ENCODE measurements around the gene EXTL2. TPM values are rescaled to one million over a fixed set of nuclear protein-coding genes. Genes with fewer than 3 reads are reported as not detected.

Gene EXTL2
- total and polyA plus RNA-seq, 2 experiments from 2014 or later: 45.3 to 45.4 TPM

DNA sequence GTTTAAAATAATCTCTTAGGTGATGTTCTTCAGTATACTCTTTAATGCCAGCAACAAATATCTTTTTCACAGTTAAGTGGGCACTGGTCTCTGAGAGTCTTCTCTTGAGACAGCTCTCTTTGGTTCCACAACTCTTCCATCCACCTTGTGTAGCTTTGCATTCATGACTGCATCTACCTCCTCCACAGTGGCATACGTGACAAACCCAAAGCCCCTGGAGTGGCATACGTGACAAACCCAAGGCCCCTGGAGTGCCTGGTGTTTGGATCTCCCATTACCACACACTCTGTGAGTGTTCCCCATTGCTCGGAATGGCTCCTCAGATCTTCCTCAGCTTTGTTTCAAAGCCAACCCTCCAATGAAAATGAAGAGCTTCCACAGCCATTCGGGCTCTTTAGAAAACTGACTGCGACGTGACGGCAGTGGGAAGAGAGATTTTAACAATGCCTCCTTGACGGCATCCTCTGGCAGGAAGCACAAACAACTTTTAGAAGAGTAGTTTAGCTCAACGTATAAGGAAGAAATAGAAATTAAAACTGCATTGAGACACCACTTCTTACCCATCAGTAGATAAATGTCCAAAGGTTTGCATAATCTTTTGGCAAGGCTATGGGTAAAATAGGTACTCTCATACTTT is 47.1 kb upstream of the EXTL2 start (continued):
- TF ChIP-seq, protein P1, sequence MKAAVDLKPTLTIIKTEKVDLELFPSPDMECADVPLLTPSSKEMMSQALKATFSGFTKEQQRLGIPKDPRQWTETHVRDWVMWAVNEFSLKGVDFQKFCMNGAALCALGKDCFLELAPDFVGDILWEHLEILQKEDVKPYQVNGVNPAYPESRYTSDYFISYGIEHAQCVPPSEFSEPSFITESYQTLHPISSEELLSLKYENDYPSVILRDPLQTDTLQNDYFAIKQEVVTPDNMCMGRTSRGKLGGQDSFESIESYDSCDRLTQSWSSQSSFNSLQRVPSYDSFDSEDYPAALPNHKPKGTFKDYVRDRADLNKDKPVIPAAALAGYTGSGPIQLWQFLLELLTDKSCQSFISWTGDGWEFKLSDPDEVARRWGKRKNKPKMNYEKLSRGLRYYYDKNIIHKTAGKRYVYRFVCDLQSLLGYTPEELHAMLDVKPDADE (IDR thresholded peaks at IDR 0.05): no peak
- no peak for TF ChIP-seq JUNB (IDR thresholded peaks at IDR 0.05; ENCODE audit: unreplicated experiment)
- TF ChIP-seq, protein P2, sequence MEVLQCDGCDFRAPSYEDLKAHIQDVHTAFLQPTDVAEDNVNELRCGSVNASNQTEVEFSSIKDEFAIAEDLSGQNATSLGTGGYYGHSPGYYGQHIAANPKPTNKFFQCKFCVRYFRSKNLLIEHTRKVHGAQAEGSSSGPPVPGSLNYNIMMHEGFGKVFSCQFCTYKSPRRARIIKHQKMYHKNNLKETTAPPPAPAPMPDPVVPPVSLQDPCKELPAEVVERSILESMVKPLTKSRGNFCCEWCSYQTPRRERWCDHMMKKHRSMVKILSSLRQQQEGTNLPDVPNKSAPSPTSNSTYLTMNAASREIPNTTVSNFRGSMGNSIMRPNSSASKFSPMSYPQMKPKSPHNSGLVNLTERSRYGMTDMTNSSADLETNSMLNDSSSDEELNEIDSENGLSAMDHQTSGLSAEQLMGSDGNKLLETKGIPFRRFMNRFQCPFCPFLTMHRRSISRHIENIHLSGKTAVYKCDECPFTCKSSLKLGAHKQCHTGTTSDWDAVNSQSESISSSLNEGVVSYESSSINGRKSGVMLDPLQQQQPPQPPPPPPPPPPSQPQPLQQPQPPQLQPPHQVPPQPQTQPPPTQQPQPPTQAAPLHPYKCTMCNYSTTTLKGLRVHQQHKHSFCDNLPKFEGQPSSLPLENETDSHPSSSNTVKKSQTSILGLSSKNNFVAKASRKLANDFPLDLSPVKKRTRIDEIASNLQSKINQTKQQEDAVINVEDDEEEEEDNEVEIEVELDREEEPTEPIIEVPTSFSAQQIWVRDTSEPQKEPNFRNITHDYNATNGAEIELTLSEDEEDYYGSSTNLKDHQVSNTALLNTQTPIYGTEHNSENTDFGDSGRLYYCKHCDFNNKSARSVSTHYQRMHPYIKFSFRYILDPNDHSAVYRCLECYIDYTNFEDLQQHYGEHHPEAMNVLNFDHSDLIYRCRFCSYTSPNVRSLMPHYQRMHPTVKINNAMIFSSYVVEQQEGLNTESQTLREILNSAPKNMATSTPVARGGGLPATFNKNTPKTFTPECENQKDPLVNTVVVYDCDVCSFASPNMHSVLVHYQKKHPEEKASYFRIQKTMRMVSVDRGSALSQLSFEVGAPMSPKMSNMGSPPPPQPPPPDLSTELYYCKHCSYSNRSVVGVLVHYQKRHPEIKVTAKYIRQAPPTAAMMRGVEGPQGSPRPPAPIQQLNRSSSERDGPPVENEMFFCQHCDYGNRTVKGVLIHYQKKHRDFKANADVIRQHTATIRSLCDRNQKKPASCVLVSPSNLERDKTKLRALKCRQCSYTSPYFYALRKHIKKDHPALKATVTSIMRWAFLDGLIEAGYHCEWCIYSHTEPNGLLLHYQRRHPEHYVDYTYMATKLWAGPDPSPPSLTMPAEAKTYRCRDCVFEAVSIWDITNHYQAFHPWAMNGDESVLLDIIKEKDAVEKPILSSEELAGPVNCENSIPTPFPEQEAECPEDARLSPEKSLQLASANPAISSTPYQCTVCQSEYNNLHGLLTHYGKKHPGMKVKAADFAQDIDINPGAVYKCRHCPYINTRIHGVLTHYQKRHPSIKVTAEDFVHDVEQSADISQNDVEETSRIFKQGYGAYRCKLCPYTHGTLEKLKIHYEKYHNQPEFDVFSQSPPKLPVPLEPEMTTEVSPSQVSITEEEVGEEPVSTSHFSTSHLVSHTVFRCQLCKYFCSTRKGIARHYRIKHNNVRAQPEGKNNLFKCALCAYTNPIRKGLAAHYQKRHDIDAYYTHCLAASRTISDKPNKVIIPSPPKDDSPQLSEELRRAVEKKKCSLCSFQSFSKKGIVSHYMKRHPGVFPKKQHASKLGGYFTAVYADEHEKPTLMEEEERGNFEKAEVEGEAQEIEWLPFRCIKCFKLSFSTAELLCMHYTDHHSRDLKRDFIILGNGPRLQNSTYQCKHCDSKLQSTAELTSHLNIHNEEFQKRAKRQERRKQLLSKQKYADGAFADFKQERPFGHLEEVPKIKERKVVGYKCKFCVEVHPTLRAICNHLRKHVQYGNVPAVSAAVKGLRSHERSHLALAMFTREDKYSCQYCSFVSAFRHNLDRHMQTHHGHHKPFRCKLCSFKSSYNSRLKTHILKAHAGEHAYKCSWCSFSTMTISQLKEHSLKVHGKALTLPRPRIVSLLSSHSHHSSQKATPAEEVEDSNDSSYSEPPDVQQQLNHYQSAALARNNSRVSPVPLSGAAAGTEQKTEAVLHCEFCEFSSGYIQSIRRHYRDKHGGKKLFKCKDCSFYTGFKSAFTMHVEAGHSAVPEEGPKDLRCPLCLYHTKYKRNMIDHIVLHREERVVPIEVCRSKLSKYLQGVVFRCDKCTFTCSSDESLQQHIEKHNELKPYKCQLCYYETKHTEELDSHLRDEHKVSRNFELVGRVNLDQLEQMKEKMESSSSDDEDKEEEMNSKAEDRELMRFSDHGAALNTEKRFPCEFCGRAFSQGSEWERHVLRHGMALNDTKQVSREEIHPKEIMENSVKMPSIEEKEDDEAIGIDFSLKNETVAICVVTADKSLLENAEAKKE (CRISPR knock-in tag; IDR thresholded peaks at IDR 0.05): no peak
- TF ChIP-seq ZNF331 (CRISPR knock-in tag; IDR thresholded peaks at IDR 0.05; ENCODE audit: low read depth): no peak

DNA sequence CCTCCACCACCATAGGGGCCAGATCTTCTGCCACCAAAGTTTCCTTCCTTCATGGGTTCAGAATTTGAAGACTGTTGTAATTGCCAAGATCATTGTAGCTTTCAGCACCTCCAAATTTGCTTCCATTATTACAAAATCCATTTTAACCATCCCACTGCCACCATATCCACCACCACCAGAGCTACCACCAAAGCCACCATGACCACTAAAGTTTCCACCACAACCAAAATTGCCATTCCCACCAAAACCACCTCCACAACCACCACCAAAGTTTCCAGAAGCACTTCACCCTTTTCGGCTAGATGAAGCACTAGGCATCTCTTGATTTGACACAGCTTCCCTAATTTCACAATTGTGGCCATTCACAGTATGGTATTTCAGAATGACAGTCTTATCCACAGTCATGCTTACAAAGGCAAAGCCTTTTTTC is 46.5 kb upstream of the EXTL2 start:
- Mint-ChIP-seq H3K4me3 (no peak overlapping the region), H3K9me3 (no peaks in the 10 kb centered on the region), H3K36me3 (ENCODE audit: low read depth) (peaks cover 56% of the 10 kb centered on the region), H3K27me3 (ENCODE audit: insufficient read depth, low read depth, poor library complexity) (no peaks in the 10 kb centered on the region), H3K4me1 (no peaks in the 10 kb centered on the region), H3K27ac (no peak overlapping the region)
- no peak overlapping the region for H2AFZ ChIP-seq
- H3K79me2 ChIP-seq (replicated peaks; ENCODE audit: insufficient read depth): peaks cover 17% of the 10 kb centered on the region
- no peak for ATAC-seq
- no peaks in the 10 kb centered on the region for H3K9me2 ChIP-seq (ENCODE audit: insufficient read depth)
- H3K4me2 ChIP-seq: no peak overlapping the region
- no peaks in the 10 kb centered on the region for H3K4me1 ChIP-seq (ENCODE audit: insufficient read depth)
- no peaks in the 10 kb centered on the region for H3K27me3 ChIP-seq (ENCODE audit: insufficient read depth)
- H3K36me3 ChIP-seq (ENCODE audit: insufficient read depth): no peaks in the 10 kb centered on the region
- no peaks in the 10 kb centered on the region for H3F3A ChIP-seq (replicated peaks; ENCODE audit: low read depth)
- no peak overlapping the region for H3K4me3 ChIP-seq
- H3K27ac ChIP-seq (ENCODE audit: low read depth): no peak overlapping the region
- H4K20me1 ChIP-seq (replicated peaks; ENCODE audit: insufficient read depth): 0 out of 2 replicates have a peak, but pooled peaks cover 3% of the 10 kb centered on the region
- DNase-seq (ENCODE audit: low spot score): no peak
- TF ChIP-seq, protein P1 (IDR thresholded peaks at IDR 0.05): no peak
- TF ChIP-seq POLR2AphosphoS5 (IDR thresholded peaks at IDR 0.05; ENCODE audit: low read depth) (no peak), ZNF331 (CRISPR knock-in tag; IDR thresholded peaks at IDR 0.05; ENCODE audit: low read depth) (no peak), ZNF114 (CRISPR knock-in tag; IDR thresholded peaks at IDR 0.05) (no peak), EZH2 (IDR thresholded peaks at IDR 0.05; ENCODE audit: low read depth, unreplicated experiment) (no peak), CREB1 (CRISPR knock-in tag; IDR thresholded peaks at IDR 0.05; ENCODE audit: low read depth) (no peak)
- TF ChIP-seq, protein P3, sequence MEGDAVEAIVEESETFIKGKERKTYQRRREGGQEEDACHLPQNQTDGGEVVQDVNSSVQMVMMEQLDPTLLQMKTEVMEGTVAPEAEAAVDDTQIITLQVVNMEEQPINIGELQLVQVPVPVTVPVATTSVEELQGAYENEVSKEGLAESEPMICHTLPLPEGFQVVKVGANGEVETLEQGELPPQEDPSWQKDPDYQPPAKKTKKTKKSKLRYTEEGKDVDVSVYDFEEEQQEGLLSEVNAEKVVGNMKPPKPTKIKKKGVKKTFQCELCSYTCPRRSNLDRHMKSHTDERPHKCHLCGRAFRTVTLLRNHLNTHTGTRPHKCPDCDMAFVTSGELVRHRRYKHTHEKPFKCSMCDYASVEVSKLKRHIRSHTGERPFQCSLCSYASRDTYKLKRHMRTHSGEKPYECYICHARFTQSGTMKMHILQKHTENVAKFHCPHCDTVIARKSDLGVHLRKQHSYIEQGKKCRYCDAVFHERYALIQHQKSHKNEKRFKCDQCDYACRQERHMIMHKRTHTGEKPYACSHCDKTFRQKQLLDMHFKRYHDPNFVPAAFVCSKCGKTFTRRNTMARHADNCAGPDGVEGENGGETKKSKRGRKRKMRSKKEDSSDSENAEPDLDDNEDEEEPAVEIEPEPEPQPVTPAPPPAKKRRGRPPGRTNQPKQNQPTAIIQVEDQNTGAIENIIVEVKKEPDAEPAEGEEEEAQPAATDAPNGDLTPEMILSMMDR (conservative IDR thresholded peaks at IDR 0.05; ENCODE audit: low read depth in 2 of 2): no peak
- TF ChIP-seq, protein P4, sequence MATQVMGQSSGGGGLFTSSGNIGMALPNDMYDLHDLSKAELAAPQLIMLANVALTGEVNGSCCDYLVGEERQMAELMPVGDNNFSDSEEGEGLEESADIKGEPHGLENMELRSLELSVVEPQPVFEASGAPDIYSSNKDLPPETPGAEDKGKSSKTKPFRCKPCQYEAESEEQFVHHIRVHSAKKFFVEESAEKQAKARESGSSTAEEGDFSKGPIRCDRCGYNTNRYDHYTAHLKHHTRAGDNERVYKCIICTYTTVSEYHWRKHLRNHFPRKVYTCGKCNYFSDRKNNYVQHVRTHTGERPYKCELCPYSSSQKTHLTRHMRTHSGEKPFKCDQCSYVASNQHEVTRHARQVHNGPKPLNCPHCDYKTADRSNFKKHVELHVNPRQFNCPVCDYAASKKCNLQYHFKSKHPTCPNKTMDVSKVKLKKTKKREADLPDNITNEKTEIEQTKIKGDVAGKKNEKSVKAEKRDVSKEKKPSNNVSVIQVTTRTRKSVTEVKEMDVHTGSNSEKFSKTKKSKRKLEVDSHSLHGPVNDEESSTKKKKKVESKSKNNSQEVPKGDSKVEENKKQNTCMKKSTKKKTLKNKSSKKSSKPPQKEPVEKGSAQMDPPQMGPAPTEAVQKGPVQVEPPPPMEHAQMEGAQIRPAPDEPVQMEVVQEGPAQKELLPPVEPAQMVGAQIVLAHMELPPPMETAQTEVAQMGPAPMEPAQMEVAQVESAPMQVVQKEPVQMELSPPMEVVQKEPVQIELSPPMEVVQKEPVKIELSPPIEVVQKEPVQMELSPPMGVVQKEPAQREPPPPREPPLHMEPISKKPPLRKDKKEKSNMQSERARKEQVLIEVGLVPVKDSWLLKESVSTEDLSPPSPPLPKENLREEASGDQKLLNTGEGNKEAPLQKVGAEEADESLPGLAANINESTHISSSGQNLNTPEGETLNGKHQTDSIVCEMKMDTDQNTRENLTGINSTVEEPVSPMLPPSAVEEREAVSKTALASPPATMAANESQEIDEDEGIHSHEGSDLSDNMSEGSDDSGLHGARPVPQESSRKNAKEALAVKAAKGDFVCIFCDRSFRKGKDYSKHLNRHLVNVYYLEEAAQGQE (IDR thresholded peaks at IDR 0.05; ENCODE audit: unreplicated experiment): no peak
